HEK293 (cell line): ENCODE measurements around the gene NPHP1.

Experiments used
- ZNF350 ChIP-seq: fragments of 450-650 bp; formaldehyde crosslinking; IDR thresholded peaks from 2 replicates; pipeline ENCODE4 v1.5.0; 2017; ENCODE audit warnings: missing biosample characterization, mild to moderate bottlenecking, missing genetic modification characterization
- TF ChIP-seq, protein P1 (sequence below): fragments of 450-650 bp; formaldehyde crosslinking; IDR thresholded peaks from 2 replicates; pipeline ENCODE4 v1.5.1; 2017; ENCODE audit warnings: missing biosample characterization, missing genetic modification characterization
- TF ChIP-seq, protein P2 (sequence below): fragments of 450-650 bp; formaldehyde crosslinking; IDR thresholded peaks from 2 replicates; pipeline ENCODE4 v1.5.1; 2016; ENCODE audit warnings: missing biosample characterization, missing genetic modification characterization

DNA sequence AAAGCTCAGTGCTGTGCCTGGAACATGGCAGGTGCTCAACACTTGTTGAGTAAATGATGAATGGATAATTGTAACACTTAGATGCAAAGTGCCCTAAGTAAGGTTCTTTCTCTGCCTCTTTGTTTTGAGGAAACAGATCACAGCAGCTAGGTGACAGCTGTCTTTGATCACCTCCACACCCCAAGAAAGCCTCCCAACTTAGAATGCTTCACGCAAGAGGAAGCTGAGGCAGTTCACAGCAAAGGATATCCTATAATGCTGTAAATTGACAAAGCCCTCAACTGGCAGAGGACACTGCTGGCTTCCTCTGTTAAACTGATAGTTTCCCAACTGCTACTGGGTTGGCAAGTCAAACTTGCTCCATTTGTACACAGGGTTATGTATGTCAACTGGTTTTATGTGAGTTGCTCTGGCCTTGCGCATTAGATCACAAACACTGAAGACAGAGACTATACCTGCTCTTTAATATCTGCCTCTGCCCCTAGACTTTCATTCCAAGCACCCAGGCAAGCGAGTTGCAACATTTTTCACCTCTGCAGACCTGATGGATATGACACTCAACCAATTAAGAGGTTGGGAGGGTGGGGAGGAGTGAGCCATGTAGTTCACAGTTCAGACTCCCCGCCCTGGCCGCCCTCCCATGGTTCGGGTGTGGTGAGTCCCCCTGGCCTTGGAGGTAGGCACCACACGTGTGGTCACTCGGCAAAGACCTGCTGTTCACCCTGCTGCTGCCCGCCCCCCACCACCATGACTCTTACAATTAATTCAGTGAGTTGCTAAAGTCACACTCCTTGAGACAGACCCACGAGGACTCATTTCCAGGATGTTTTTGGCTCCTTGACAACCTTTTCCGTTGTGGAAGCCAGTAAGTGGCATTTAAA, 84.4 kb downstream of the NPHP1 start:
- TF ChIP-seq, protein P1, sequence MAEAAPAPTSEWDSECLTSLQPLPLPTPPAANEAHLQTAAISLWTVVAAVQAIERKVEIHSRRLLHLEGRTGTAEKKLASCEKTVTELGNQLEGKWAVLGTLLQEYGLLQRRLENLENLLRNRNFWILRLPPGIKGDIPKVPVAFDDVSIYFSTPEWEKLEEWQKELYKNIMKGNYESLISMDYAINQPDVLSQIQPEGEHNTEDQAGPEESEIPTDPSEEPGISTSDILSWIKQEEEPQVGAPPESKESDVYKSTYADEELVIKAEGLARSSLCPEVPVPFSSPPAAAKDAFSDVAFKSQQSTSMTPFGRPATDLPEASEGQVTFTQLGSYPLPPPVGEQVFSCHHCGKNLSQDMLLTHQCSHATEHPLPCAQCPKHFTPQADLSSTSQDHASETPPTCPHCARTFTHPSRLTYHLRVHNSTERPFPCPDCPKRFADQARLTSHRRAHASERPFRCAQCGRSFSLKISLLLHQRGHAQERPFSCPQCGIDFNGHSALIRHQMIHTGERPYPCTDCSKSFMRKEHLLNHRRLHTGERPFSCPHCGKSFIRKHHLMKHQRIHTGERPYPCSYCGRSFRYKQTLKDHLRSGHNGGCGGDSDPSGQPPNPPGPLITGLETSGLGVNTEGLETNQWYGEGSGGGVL (tag by site-specific recombination) = no peak
- TF ChIP-seq, protein P2, sequence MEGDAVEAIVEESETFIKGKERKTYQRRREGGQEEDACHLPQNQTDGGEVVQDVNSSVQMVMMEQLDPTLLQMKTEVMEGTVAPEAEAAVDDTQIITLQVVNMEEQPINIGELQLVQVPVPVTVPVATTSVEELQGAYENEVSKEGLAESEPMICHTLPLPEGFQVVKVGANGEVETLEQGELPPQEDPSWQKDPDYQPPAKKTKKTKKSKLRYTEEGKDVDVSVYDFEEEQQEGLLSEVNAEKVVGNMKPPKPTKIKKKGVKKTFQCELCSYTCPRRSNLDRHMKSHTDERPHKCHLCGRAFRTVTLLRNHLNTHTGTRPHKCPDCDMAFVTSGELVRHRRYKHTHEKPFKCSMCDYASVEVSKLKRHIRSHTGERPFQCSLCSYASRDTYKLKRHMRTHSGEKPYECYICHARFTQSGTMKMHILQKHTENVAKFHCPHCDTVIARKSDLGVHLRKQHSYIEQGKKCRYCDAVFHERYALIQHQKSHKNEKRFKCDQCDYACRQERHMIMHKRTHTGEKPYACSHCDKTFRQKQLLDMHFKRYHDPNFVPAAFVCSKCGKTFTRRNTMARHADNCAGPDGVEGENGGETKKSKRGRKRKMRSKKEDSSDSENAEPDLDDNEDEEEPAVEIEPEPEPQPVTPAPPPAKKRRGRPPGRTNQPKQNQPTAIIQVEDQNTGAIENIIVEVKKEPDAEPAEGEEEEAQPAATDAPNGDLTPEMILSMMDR (tag by site-specific recombination) = no peak
- TF ChIP-seq ZNF350 = no peak
